NCI-H2029 (cell line): ENCODE data around the gene SNCAIP.
A peak's percentile ranks its signal among the peaks of the same experiment; 100 is the strongest.

ENCODE experiments used
- DNase-seq: peaks from one replicate; lab custom pipeline; 2025; lab: John Stamatoyannopoulos, UW

The SNCAIP gene

GRCh38 chr5:122311961-122312590, at the start of gene SNCAIP:
SNCAIP (plus strand) TSS chr5:122312237; CDS start chr5:122391135, 78,898 bp downstream.
- no peak for DNase-seq

GRCh38 chr5:122263352-122264030, 48.5 kb upstream of the SNCAIP start:
- no peak for DNase-seq

- no peak for DNase-seq
These were observed 47.4 kb upstream of the SNCAIP start for GRCh38 chr5:122264610-122265009.

GRCh38 chr5:122267185-122267584, 44.9 kb upstream of the SNCAIP start:
- DNase-seq: no peak

- DNase-seq: no peak
These were observed 38.3 kb upstream of the SNCAIP start for GRCh38 chr5:122273696-122274095.

GRCh38 chr5:122283592-122283991, 28.4 kb upstream of the SNCAIP start:
- no peak for DNase-seq

- no peak for DNase-seq
These were observed 25.5 kb upstream of the SNCAIP start for GRCh38 chr5:122286541-122286940.

GRCh38 chr5:122287101-122287500, 24.9 kb upstream of the SNCAIP start:
- DNase-seq: no peak

GRCh38 chr5:122291000-122291901, 20.8 kb upstream of the SNCAIP start:
- no peak for DNase-seq

GRCh38 chr5:122292332-122292731, 19.7 kb upstream of the SNCAIP start:
- DNase-seq: no peak

GRCh38 chr5:122295138-122295537, 16.9 kb upstream of the SNCAIP start:
- peak; percentile 15 for DNase-seq

- no peak for DNase-seq
These were observed 15.2 kb upstream of the SNCAIP start for GRCh38 chr5:122296871-122297270.

- DNase-seq: no peak
These were observed 14.3 kb upstream of the SNCAIP start for GRCh38 chr5:122297587-122298298.

- no peak for DNase-seq
These were observed 11.7 kb upstream of the SNCAIP start for GRCh38 chr5:122300374-122300773.

- no peak for DNase-seq
These were observed 11.0 kb upstream of the SNCAIP start for GRCh38 chr5:122301016-122301415.

- DNase-seq: no peak
These were observed 7.4 kb upstream of the SNCAIP start for GRCh38 chr5:122304471-122305215.

- no peak for DNase-seq
These were observed 5.6 kb upstream of the SNCAIP start for GRCh38 chr5:122306461-122306860.

GRCh38 chr5:122310889-122311288, 1.1 kb upstream of the SNCAIP start:
- DNase-seq: no peak

- no peak for DNase-seq
These were observed 508 bp upstream of the SNCAIP start for GRCh38 chr5:122311497-122311960.

GRCh38 chr5:122312591-122313406, 762 bp downstream of the SNCAIP start:
- DNase-seq: peak; percentile 58
